Measurements from ENCODE around the gene TOR4A.

- TF ChIP-seq CTCF (conservative IDR thresholded peaks at IDR 0.05; ENCODE audit: low read depth, low read length) (no peak), EZH2phosphoT487 (IDR thresholded peaks at IDR 0.05; ENCODE audit: borderline replicate concordance, low read length) (no peak), EZH2 (IDR thresholded peaks at IDR 0.05; ENCODE audit: low read length, unreplicated experiment) (no peak)
These were observed 40.4 kb downstream of the TOR4A start for GRCh38 chr9:137317718-137318511.
